ENCODE data around the gene MRPS6.
A peak's percentile ranks its signal among the peaks of the same experiment; 100 is the strongest.

Gene MRPS6

GRCh38 chr21:34100337-34100736 is 27.0 kb downstream of the MRPS6 start:
- DNase-seq = no peak

GRCh38 chr21:34100790-34101189 is 27.4 kb downstream of the MRPS6 start:
- DNase-seq = no peak

- DNase-seq = no peak
Observed at GRCh38 chr21:34105947-34106541, 32.7 kb downstream of the MRPS6 start.

DNA sequence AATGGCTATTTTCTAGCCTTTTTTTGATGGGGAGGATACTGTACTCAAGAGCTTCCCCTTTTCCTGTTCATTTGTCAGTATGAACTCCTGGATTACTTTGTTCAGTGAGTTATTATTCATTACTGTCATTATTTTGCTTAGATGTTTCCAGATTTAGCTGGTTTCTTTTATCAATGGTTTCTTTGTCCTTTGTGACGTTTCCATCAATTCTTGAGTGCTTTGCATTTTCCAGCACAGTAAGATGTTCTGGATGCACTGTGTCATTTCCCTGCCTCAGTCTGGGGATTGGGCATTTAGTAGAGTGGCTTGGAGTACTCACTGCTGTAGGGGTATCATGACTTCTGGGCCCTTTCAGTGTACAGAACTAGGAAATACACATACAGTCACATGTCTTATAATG is 34.2 kb downstream of the MRPS6 start:
- no peak for DNase-seq

DNA sequence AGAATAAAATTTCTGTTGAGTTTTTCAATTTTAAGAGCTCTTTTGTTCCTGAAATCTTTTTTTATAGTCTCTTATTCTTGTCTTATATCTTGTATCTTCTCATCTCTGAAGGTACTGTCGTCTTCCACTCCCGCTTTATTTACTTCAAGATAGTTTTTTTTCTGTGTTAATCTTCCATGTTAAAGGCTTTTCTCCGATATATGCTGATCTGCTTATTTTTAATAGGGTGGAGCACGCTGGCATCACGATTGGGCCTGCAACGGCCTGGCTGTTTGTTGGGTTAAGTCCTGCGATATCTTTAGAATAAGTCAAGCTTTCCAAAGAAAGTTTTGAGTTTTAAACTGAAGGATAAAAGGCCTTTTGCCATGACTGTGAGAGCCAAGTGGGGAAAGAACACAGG is 35.7 kb downstream of the MRPS6 start:
- DNase-seq = no peak

GRCh38 chr21:34110594-34111202 is 37.3 kb downstream of the MRPS6 start:
- DNase-seq = no peak

GRCh38 chr21:34112316-34113033 is 39.1 kb downstream of the MRPS6 start:
- no peak for DNase-seq

DNA sequence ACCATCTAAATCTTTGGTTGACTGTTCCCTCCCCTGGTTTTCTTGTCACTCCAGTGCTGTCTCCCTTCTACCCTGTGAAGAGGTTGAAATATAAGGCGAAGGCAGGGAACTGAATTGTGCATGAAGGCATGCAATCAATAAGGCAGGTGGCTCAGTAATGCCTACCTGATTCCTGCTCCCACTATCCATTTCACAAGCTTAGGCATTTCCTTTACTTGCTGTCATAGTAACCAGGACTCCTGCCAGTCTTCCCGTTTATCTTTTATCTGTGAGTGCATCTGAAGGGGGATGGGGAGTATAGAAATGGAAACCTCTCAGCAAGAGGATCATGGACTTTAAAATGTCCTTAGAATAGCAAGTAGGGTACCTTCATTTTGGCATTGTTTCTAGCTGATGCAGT is 40.5 kb downstream of the MRPS6 start:
- DNase-seq = no peak

- DNase-seq = no peak
Observed at GRCh38 chr21:34115160-34115559, 41.8 kb downstream of the MRPS6 start.

DNA sequence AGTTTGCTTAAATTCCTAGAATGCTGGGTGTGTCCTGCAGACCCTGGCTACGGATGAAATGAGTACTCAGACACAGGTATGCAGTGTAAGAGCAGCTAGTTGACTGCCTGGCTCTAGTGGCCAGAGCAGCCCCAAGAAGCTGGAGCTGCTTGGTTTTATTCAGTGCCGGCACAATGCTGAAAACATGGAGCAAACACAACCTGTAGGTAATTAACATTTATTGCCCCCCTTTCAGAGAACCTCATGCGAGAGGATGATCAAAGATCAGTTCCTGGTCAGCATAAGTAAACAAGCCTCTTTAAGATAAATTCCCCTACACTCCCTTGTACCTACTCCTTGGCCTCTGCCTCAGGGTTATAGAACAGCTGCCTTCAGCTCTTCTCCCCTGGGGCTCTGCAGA is 43.2 kb downstream of the MRPS6 start:
- DNase-seq = no peak

DNA sequence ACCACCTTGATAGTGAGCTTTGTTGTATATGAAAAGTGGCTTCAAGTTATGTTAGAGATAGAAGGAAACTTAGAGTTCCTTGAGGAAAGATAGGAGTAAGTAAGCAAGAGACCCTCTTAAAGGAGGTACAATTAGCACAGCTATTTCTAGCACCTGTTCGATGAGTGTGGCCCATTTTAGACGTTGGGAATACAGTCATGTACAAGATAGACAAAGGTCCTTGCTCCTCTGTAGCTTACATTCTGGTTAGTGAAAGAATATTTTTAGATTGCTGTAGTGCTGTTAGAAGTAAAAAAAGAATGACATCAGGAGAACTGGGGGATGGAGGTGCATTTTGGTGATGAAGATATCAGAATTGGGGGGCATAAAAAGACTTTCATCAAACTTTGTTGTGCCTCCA is 47.5 kb downstream of the MRPS6 start:
- DNase-seq = no peak

DNA sequence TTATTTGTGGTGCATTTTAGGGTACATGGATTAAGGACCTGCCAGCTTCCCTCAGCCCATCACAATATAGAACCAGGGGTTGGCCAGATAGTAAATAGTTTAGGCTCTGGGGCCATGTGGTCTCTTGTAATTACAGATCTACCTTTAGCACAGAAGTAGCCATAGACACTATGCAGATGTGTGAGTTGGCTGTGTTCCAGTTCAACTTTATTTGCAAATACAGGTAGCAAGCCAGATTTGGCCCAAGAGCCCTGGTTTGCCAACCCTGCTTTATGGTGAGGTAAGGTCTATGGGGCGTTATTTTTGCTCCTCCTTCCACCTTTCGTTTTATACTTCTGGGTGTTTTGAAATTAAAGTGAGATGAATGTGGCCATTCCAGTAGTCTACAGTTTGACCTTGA is 48.7 kb downstream of the MRPS6 start:
- DNase-seq = no peak

- DNase-seq = peak in 5 of 58 donors; percentile 9 to 38 (median 15)
Observed at GRCh38 chr21:34123609-34124008, 50.2 kb downstream of the MRPS6 start.

DNA sequence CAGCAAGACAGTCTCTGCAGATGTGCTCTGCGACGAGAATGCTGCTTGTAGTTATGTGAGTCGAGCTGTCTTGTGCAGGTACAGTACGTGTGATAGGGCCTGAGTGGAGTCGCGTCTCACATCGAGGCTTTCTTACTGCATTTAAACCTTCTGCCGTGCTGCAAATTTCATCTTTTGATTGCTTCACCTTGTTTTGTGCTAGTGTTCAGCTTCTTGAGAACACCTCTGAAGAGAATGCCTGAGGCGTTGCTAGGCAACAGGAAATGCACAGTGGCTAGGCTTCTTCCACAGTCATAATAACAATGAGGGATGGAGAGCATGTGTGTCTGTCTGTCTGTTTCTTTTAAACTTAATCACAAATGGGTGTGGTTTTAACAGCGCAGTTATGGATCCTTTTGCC is 52.9 kb downstream of the MRPS6 start:
- DNase-seq = peak in 10 of 58 donors; percentile 10 to 46 (median 24)

- peak in 1 of 58 donors; percentile 8 for DNase-seq
Observed at GRCh38 chr21:34126691-34127090, 53.3 kb downstream of the MRPS6 start.

DNA sequence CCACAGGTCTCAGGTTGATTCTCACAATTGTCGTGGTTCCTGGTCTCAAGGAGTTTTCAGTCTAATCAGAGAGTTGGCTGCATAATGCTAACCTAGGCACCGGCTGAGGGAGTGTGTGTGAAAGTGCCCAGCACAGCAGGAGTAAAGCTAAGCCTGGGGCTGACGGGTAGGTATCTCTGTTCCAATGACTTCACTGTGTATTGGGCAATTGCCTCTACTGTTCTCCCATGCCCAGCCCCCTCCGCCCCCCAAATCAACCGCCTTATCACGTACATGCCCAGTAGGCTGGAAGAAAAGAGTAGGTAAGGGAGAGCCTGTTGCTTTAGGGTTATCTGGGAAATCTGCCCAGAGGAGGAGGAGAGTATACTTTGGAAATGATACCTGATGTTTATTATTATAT is 54.7 kb downstream of the MRPS6 start:
- DNase-seq = no peak

DNA sequence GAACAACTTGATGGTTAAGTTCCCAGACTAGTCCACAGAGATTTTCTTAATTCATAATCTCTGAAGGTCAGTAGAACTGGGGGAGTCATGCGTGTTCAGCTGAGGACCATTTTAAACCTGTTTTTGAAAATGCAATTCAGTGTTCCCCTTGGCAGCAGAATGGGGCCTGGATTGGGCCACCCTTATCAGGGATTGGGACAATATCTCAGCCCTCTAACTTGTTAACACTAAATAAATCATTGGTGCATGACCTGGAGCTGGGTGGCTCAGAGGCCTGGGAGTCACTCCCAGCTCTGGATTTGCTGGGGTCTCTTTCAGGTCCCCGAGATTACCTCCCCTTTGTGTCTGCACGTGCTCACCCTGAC is 55.3 kb downstream of the MRPS6 start:
- DNase-seq = no peak

DNA sequence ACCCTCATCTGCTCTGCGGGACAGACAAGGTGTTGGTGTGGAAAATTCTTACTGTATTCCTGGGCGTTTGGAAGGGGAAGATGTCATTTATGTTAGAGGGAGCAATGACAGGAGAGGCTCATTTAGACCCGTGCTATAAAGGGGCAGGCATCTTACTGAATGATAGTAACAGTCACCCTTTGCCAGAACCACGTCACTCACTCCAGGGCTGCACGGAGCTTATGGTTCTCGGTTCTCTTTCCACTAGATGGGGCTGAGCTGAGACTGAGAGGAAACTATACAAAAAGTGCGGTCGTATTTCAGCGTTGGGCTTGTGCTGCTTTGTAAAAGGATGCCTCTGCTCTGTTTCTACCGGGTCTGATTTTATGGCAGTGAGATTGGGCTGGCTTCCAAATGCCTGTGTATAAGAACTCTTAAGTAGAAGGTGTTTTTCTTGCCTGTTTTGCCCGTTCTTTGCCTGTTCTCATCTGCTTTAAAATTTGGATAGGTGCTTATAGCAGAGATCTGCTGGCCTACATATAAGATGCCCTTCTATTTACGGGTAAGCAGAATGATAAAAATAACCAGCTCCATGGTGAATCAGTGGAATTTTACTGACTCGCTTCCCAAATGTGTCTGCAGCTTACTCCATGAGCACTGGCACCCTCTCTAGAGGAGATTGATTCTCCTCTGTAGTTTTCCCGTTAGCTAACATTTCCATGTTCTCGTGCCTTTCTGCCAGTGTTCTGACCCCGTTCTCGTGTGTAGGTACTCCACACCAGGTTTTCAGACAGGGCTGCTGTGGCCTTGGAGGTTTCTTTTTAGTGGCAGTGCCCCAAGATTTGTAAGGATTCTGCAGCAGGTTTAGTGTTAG is 55.9 kb downstream of the MRPS6 start:
- peak in 45 of 58 donors; percentile 11 to 86 (median 39) for DNase-seq

DNA sequence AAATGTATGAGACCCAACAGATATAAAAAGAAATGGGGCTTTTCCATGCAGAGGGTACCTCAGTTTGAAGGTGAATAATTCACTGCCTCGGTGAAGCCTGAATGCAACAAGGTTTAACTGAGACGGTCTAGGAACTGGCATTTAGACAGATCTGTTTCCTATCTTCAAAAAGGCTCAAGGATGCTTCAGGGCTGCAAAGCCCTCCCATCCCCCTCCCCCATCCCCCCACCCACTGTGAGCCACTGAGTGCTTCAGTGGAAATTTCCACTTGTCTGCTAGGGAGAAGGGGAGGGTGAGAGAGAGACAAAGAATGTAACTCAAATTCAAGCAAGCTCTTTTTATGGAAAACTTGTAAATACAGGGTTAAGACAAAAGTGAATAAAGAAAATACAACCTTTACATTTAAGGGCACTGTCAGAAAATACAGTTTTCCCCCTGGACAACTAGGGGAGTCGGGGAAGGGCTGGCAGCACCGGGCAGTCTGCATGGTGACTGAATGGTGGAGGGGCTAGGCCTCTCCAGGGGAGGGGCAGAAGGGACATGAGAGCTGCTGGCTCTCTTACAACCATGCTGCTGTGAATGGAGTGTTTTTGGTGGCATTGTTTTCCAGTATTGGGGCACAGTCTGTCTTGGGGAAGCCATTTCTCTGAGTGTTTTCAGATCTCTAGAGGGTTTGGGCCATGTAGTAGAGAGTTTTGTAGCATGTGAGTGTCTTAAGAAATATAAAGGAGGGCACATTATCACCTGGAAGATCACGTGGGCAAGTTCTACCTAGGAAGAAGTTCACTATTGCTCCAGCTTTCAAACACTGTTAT is 56.7 kb downstream of the MRPS6 start:
- peak in 9 of 58 donors; percentile 5 to 67 (median 35) for DNase-seq

- no peak for DNase-seq
Observed at GRCh38 chr21:34130716-34130985, 57.3 kb downstream of the MRPS6 start.

- no peak for DNase-seq
Observed at GRCh38 chr21:34131586-34131985, 58.2 kb downstream of the MRPS6 start.

Measured in anterior cingulate cortex (tissue), 58 donors.